ENCODE measurements around the gene RAD51B. TPM values are rescaled to one million over a fixed set of nuclear protein-coding genes. Genes with fewer than 3 reads are reported as not detected.

Gene RAD51B
- polyA plus RNA-seq, 3 donors, result 3.6 to 11.6 (median 9.4) TPM

DNA sequence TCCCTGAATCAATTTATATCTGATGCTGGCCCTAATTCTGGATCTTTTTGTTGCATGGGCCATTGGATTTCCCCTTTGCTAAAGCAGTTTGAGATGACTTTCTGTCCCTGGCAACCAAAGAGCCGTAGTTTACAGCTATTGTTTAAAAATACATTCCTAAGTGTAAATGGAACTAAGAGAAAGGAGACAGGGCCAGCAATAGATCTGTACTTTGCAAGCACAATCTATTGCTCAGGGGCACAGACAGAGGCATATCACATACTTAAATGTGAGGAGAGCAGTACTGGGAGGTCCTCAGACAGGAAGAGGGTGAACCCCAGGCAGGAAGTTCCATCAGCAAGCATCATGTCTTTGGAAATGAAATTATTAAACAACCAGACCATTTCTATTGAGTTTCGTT, 846.7 kb downstream of the RAD51B start:
- TF ChIP-seq CTCF (IDR thresholded peaks at IDR 0.05), result no peak
- Histone ChIP-seq H3K4me1 (ENCODE audit: control insufficient read depth in 1 of 2, insufficient read depth in 2 of 2, low read length in 2 of 2) (no peaks in the 10 kb centered on the region), H4K20me1 (ENCODE audit: insufficient read depth, low read length) (no peaks in the 10 kb centered on the region), H2AFZ (ENCODE audit: insufficient read depth, low read depth, low read length, poor library complexity, severe bottlenecking) (no peak overlapping the region), H3K27ac (ENCODE audit: low read depth in 1 of 2, low read length in 2 of 2) (no peak overlapping the region), H3K9me3 (replicated peaks in 1 of 2; ENCODE audit: control insufficient read depth in 1 of 2, insufficient read depth in 1 of 2, low read length in 2 of 2) (no peaks in the 10 kb centered on the region), H3K9ac (ENCODE audit: insufficient read depth, low read length, poor library complexity, severe bottlenecking) (no peak overlapping the region), H3K4me3 (replicated peaks in 1 of 3; ENCODE audit: low read depth in 2 of 3, low read length in 3 of 3) (no peak overlapping the region), H3K27me3 (ENCODE audit: control insufficient read depth in 2 of 2, insufficient read depth in 2 of 2, low read length in 2 of 2) (no peaks in the 10 kb centered on the region), H3K36me3 (replicated peaks in 1 of 2; ENCODE audit: control insufficient read depth in 1 of 2, insufficient read depth in 2 of 2, low read length in 2 of 2) (no peaks in the 10 kb centered on the region), H3K4me2 (replicated peaks; ENCODE audit: extremely low read depth, low read length, poor library complexity, severe bottlenecking) (no peak overlapping the region), H3K79me2 (ENCODE audit: insufficient read depth, low read length) (no peaks in the 10 kb centered on the region)
- Mint-ChIP-seq H3K27ac (peak overlapping the region in 1 of 7 donors; percentile 16), H3K36me3 (peaks cover 0 to 5% of the 10 kb centered on the region in 2 donors), H3K9me3 (peaks cover 0 to 6% (median 0%) of the 10 kb centered on the region in 7 donors), H3K4me3 (no peak overlapping the region), H3K27me3 (ENCODE audit: low read depth in 3 of 3) (peaks cover 0 to 9% (median 5%) of the 10 kb centered on the region in 3 donors), H3K4me1 (peaks cover 14% of the 10 kb centered on the region)
- DNase-seq, result no peak
- no CpG with 5 or more reads among the region's 2 CpGs for WGBS (ENCODE audit: insufficient coverage)
- intact Hi-C loops (cut with micrococcal nuclease), result no loop called here

- H3K9me3 Mint-ChIP-seq, result peaks cover 0 to 7% (median 0%) of the 10 kb centered on the region in 7 donors
- Histone ChIP-seq H3K9me3 (replicated peaks in 1 of 2; ENCODE audit: control insufficient read depth in 1 of 2, insufficient read depth in 1 of 2, low read length in 2 of 2) (no peaks in the 10 kb centered on the region), H3K27ac (ENCODE audit: low read depth in 1 of 2, low read length in 2 of 2) (no peak overlapping the region), H3K9ac (ENCODE audit: insufficient read depth, low read length, poor library complexity, severe bottlenecking) (no peak overlapping the region), H3K79me2 (ENCODE audit: insufficient read depth, low read length) (no peaks in the 10 kb centered on the region), H2AFZ (ENCODE audit: insufficient read depth, low read depth, low read length, poor library complexity, severe bottlenecking) (no peak overlapping the region), H3K36me3 (replicated peaks in 1 of 2; ENCODE audit: control insufficient read depth in 1 of 2, insufficient read depth in 2 of 2, low read length in 2 of 2) (no peaks in the 10 kb centered on the region), H3K4me2 (replicated peaks; ENCODE audit: extremely low read depth, low read length, poor library complexity, severe bottlenecking) (no peak overlapping the region), H3K4me1 (ENCODE audit: control insufficient read depth in 1 of 2, insufficient read depth in 2 of 2, low read length in 2 of 2) (no peaks in the 10 kb centered on the region), H3K27me3 (ENCODE audit: control insufficient read depth in 2 of 2, insufficient read depth in 2 of 2, low read length in 2 of 2) (no peaks in the 10 kb centered on the region), H3K4me3 (replicated peaks in 1 of 3; ENCODE audit: low read depth in 2 of 3, low read length in 3 of 3) (no peak overlapping the region), H4K20me1 (ENCODE audit: insufficient read depth, low read length) (no peaks in the 10 kb centered on the region)
- H3K4me3 Mint-ChIP-seq, result no peak overlapping the region
- peaks cover 10% of the 10 kb centered on the region for H3K4me1 Mint-ChIP-seq
- peaks cover 0 to 5% of the 10 kb centered on the region in 2 donors for H3K36me3 Mint-ChIP-seq
- no peak for TF ChIP-seq CTCF (IDR thresholded peaks at IDR 0.05)
- intact Hi-C loops (cut with micrococcal nuclease), result no loop called here
- peaks cover 0 to 9% (median 2%) of the 10 kb centered on the region in 3 donors for H3K27me3 Mint-ChIP-seq (ENCODE audit: low read depth in 3 of 3)
- peak overlapping the region in 1 of 7 donors; percentile 1 for H3K27ac Mint-ChIP-seq
- WGBS (ENCODE audit: insufficient coverage), result 100% methylated on average over 4 of the region's 5 CpGs
- DNase-seq, result no peak
Observed at GRCh38 chr14:68666899-68667298, 847.3 kb downstream of the RAD51B start.
